NOMO-1 treated with dmso at 0.1 percent for 144 hours (cell line): ENCODE measurements around the gene GDF15.
"Not testable (repeated sequence)": the region's sequence is repeated elsewhere in the genome, so short reads cannot be mapped to it uniquely, and the experiment has no call there.

Experiments
- DNase-seq: peaks from one replicate; lab custom pipeline; 2025; ENCODE audit not compliant: unreplicated experiment; lab: John Stamatoyannopoulos, UW

Gene GDF15

GRCh38 chr19:18390065-18390907 lies 4.3 kb downstream of the GDF15 start:
- DNase-seq = no peak

DNA sequence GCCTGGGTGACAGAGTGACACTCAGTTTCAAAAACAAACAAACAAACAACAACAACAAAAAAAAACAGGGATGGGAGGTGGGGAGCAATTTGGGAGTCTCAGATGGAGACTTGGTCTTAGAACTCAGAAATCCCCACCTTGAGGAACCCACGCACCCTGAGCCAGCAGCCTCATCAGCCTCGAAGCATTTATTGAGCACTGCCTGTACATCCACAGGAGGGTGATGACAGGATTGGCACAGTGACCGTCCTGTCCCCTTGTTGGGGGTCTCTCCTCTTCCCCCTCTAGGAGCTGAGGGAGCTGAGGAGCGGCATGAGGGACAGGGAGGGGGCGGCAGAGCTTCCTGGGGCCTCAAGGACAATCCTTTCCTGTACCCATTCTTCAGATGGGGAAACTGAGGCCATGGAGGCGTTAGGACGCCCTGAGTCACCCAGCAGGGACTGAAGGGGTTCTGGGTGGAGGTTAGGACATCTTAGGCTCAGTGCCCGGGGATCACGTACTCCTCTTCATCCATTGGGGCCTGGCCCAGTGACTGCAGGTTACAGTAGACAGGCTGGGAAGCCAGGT lies 5.6 kb downstream of the GDF15 start:
- no peak for DNase-seq

GRCh38 chr19:18392417-18392816 lies 6.5 kb downstream of the GDF15 start:
- peak; percentile 85 for DNase-seq

GRCh38 chr19:18392926-18393325 lies 7.0 kb downstream of the GDF15 start:
- no peak for DNase-seq

- peak; percentile 11 for DNase-seq
Observed at GRCh38 chr19:18393836-18394235, 7.9 kb downstream of the GDF15 start.

- DNase-seq = no peak
Observed at GRCh38 chr19:18396471-18397241, 10.7 kb downstream of the GDF15 start.

GRCh38 chr19:18397242-18398202 lies 11.6 kb downstream of the GDF15 start, which contains the start of gene LRRC25:
Gene LRRC25 (minus strand): TSS chr19:18397622. CDS start chr19:18396963, 659 bp downstream.
- peak; percentile 98 for DNase-seq

GRCh38 chr19:18399008-18399407 lies 13.1 kb downstream of the GDF15 start:
- no peak for DNase-seq

DNA sequence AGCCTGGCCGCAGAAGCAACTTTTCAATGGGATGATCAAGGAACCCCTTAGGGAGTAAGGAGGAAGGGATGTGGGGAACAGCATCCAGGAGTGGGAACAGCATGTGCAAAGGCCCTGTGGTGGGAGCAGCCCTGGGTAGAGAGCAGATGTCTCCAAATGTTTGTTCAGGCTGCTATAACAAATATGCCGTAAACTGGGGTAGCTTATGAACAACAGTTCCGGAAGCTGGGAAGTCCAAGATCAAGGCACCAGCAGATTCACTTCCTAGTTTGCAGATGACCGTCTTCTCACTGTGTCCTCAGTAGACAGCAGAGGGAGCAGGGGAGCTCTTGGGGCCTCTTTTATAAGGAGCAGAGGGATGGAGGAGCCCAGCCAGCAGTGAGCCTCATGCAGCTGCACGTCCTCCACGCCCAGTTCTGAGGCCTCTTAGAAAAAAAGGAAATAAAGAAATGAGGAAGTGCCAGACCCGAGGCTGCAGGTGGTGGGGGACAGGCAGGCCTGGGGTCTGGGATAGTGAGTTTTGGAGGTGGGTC lies 15.7 kb downstream of the GDF15 start:
- DNase-seq = peak; percentile 98

DNA sequence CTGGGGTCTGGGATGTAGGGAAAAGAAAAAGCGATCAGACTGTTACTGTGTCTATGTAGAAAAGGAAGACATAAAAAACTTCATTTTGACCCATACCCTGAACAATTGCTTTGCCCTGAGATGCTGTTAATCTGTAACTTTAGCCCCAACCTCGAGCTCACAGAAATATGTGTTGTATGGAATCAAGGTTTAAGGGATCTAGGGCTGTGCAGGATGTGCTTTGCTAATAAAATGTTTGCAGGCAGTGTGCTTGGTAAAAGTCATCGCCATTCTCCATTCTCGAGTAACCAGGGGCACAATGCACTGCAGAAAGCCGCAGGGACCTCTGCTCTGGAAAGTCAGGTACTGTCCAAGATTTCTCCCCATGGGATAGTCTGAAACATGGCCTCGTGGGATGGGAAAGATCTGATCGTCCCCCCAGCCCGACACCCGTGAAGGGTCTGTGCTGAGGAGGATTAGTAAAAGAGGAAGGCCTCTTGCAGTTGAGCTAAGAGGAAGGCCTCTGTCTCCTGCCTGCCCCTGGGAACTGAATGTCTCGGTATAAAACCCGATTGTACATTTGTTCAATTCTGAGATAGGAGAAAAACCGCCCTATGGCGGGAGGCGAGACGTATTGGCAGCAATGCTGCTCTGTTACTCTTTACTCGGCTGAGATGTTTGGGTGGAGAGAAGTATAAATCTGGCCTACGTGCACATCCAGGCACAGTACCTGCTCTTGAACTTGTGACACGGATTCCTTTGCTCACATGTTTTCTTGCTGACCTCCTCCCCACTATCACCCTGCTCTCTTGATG lies 16.7 kb downstream of the GDF15 start:
- DNase-seq = peak; percentile 3

DNA sequence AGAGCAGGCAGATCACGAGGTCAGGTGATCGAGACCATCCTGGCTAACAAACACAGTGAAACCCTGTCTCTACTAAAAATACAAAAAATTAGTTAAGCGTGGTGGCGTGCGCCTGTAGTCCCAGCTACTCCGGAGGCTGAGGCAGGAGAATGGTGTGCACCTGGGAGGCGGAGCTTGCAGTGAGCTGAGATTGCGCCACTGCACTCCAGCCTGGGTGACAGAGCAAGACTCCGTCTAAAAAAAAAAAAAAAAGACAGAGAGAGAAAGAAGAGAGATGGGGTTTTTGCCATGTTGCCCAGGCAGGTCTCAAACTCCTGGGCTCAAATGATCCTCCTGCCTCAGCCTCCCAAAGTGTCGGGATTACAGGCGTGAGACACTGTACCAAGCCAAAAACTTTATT lies 19.8 kb downstream of the GDF15 start:
- not testable (repeated sequence) for DNase-seq

GRCh38 chr19:18406749-18407148 lies 20.8 kb downstream of the GDF15 start:
- no peak for DNase-seq

- DNase-seq = no peak
Observed at GRCh38 chr19:18408053-18408476, 22.1 kb downstream of the GDF15 start.

GRCh38 chr19:18412610-18413239 lies 26.8 kb downstream of the GDF15 start:
- no peak for DNase-seq

DNA sequence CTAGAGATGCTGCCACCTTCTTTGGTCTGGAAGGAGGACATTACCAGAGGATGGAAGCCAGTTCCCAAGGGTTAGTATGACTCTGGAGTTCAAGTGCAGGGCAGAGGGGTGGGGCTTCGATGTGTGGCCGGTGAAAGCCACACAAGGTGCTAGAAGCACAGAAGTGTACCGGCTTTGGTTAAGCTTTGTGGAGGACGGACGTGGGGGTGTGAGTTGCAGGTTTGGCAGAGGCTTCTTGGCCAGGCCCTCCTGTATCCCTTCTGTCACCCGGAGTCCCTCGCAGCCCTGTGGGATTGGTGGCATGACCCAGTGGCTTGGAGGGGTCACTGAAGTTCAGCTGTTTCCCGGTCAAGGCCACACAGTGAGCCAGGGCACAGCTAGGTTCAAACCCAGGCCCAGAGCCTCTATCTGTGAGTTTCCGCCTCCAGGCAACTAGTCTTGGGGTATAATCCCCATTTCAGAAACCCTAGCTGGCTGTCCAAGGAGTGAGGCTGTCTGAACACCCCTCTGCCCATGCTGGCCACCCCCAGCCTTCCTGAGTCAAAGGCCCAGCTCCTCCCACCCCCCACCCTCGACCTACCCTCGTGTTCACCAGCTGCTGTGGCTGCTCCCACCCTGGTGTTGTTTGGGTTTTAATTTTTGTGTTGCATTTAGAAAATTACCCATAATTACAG lies 28.7 kb downstream of the GDF15 start:
- DNase-seq = no peak

DNA sequence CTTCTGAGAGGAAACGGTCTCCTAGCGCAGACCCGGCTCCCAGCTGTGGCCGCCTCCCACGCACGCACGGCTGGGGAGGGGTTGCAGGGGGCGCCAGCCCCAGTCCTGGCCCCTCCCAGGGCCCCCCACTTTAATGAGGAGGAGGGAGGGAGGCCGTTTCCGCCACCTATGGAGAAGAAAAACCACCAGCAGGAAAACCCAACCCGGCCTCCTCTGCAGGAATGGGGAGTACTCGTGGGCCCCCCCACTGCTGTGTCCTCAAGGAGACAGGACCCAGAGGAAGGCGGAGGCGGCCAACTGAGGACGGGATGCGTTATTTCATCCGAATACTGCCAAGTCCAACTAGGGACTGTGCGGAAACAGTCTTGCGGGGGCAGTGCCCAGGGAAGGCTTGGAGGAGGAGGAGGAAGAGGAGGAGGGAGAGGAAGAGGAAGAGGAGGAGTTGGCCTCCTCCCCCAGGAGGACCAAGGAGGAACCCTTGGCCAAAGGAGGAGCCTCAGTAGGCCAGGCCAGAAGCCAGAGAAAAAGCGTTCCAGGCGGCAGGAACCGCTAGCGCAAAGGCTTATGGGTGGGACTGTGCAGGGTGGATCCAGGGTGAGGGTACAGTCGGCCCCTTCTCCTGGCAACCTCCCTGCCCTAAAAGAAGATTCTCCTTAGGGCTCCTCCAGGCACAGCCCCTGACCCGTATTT lies 29.4 kb downstream of the GDF15 start:
- DNase-seq = peak; percentile 71

- DNase-seq = peak; percentile 78
Observed at GRCh38 chr19:18416778-18417249, 30.9 kb downstream of the GDF15 start.
